Heart left ventricle (tissue), 16 donors: ENCODE data around the gene DPH2. TPM values are rescaled to one million over a fixed set of nuclear protein-coding genes. Genes with fewer than 3 reads are reported as not detected.

Experiments used
- ATAC-seq, 4 donors: fragments of 200-7000 bp; cut with Tn5 transposase; one replicate each; pipeline ENCODE4 v1.9.1; 2020 to 2022; ENCODE audit warnings: moderate library complexity in 4 of 4, mild to moderate bottlenecking in 3 of 4, moderate number of reproducible peaks in 1 of 4
- DNase-seq, 5 donors: peaks; one replicate each; pipeline ENCODE4 v3.0.0-alpha.2; 2020
- H3K27ac ChIP-seq, 12 donors: fragments of 200-600 bp; sonication (generic) in 4 of 12; one replicate each; pipeline versions ENCODE4 v1.5.0 to v1.8.0; 2016 to 2022; ENCODE audit warnings: mild to moderate bottlenecking in 2 of 12
- H3K27me3 ChIP-seq, 9 donors: fragments of 200-600 bp; sonication (generic) in 2 of 9; one replicate each; pipeline versions ENCODE4 v1.5.1 to v1.8.0; 2016 to 2022; ENCODE audit warnings: mild to moderate bottlenecking in 3 of 9
- H3K36me3 ChIP-seq, 9 donors: fragments of 200-600 bp; sonication (generic) in 2 of 9; one replicate each; pipeline versions ENCODE4 v1.5.0 to v1.8.0; 2018 to 2022; ENCODE audit warnings: mild to moderate bottlenecking in 2 of 9
- H3K4me1 ChIP-seq, 12 donors: fragments of 200-600 bp; sonication (generic) in 4 of 12; one replicate each; pipeline versions ENCODE4 v1.5.0 to v1.8.0; 2016 to 2022; ENCODE audit warnings: mild to moderate bottlenecking in 3 of 12
- H3K4me3 ChIP-seq, 12 donors: fragments of 200-600 bp; sonication (generic) in 4 of 12; one replicate each; pipeline versions ENCODE4 v1.5.0 to v1.8.0; 2017 to 2022; ENCODE audit warnings: mild to moderate bottlenecking in 9 of 12, moderate library complexity in 4 of 12
- H3K9me3 ChIP-seq, 12 donors: fragments of 200-600 bp; sonication (generic) in 4 of 12; one replicate each; pipeline versions ENCODE4 v1.5.0 to v1.8.0; 2016 to 2022; ENCODE audit warnings: mild to moderate bottlenecking in 1 of 12
- POLR2A ChIP-seq, 2 donors: fragments of 450-650 bp; IDR thresholded peaks; one replicate each; pipeline ENCODE4 v1.6.1; 2017; ENCODE audit warnings: antibody characterized with exemption in 2 of 2, mild to moderate bottlenecking in 2 of 2, moderate library complexity in 2 of 2
- WGBS, 4 donors: extraction: QIAGEN DNeasy Blood & Tissue Kit in 2 of 4; methylation state at CpG; one replicate each; pipeline versions ENCODE4 v1.1.5 to v1.1.7; 2013 to 2018; 5-methylcytosine and 5-hydroxymethylcytosine counted together
- intact Hi-C, 10 donors: fragments of 100-400 bp; cut with DNase I; formaldehyde crosslinking; loops; one replicate each; pipeline versions ENCODE4 v1.11.1 to v1.14.2; 2022
- polyA plus RNA-seq, 2 donors: library from polyadenylated mRNA; stranded (reverse); fragments of 200-250 nt; gene quantifications; one replicate each; pipeline ENCODE4 v1.2.3, GENCODE V29; 2013
- total RNA-seq, 9 donors: library from RNA; depleted of rRNA in 2 of 9; stranded (reverse); fragments of >200 nt in 2 of 9; fragmentation: NEBNext Ultra II Directional in 3 of 9; extraction: Animal tissue kit (Norgen Biotek cat#: 25700) in 3 of 9; gene quantifications; one replicate each; pipeline versions ENCODE4 v1.1.0 to v1.2.4, GENCODE V29; 2016 to 2023
- TF ChIP-seq, protein P1 (sequence below), 12 donors: fragments of 200-600 bp; sonication (generic) in 4 of 12; IDR thresholded peaks; one replicate each; pipeline versions ENCODE4 v1.5.0 to v1.8.0; 2018 to 2022; ENCODE audit warnings: antibody characterized with exemption in 12 of 12, mild to moderate bottlenecking in 5 of 12
- donor health status: ischemic (EF 13 %, LVEDD 7.1; RV severe dilation, severe dysfunction).
- donor health status: healthy with polysubstance abuse.
- donor health status: DM: no; HTN: yes; CAD: no.
- donor health status: DM: no; HTN: no; CAD: no.
- donor health status: ischemic (EF 25% LVEDD 6.9; RV normal size, moderate dysfunction).
- donor health status: ischemic (EF 25% LVEDD 5.7; RV mildly dilated, moderate dysfunction).
- donor health status: healthy.
- donor health status: DM: yes; HTN: yes; CAD: no.
- donor health status: ischemic (EF 35%, LVEDD 5.7; RV mildly dilated, moderate dysfunction).
- donor health status: nonischemic (EF 11% LVEDD 7.7; RV severe dilation, severe dysfunction).
- donor health status: DM: yes; HTN: yes; CAD: no.
- donor health status: PGD.
- donor health status: ischemic (EF 29% LVEDD 5.4; RV normal size, mild dysfunction).
- donor health status: nonischemic (EF 23%, LVEDD 6.1; RV moderate dilation, normal function).

Gene DPH2
- total and polyA plus RNA-seq, 11 donors, result 8.0 to 65.6 (median 14.7) TPM

DNA sequence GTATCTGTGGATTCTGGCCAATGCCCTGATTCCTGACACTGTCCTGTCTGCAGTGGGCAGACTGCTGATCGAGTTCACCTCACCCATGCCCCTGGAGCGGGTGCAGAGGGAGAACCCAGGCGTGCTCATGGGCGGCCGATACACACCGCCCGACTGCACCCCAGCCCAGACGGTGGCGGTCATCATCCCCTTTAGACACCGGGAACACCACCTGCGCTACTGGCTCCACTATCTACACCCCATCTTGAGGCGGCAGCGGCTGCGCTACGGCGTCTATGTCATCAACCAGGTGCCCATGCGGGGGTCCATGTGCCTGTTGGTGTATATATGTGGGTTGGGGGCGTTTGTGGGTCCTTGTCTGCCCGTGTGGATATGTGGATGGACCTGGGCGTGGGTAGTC, 11.8 kb downstream of the DPH2 start:
- DNase-seq, result no peak
- Histone ChIP-seq H3K36me3 (peaks cover 0 to 30% (median 19%) of the 10 kb centered on the region in 9 donors), H3K4me1 (peaks cover 0 to 35% (median 27%) of the 10 kb centered on the region in 12 donors), H3K4me3 (no peak overlapping the region), H3K27ac (no peak overlapping the region), H3K27me3 (no peaks in the 10 kb centered on the region), H3K9me3 (no peaks in the 10 kb centered on the region)
- intact Hi-C loops, result no loop called here
- 94 to 97% (median 97%) methylated on average over 20 of the region's 20 CpGs for WGBS, 4 donors
- no peak for ATAC-seq
- TF ChIP-seq POLR2A (IDR thresholded peaks at IDR 0.05), result no peak
- TF ChIP-seq, protein P1, sequence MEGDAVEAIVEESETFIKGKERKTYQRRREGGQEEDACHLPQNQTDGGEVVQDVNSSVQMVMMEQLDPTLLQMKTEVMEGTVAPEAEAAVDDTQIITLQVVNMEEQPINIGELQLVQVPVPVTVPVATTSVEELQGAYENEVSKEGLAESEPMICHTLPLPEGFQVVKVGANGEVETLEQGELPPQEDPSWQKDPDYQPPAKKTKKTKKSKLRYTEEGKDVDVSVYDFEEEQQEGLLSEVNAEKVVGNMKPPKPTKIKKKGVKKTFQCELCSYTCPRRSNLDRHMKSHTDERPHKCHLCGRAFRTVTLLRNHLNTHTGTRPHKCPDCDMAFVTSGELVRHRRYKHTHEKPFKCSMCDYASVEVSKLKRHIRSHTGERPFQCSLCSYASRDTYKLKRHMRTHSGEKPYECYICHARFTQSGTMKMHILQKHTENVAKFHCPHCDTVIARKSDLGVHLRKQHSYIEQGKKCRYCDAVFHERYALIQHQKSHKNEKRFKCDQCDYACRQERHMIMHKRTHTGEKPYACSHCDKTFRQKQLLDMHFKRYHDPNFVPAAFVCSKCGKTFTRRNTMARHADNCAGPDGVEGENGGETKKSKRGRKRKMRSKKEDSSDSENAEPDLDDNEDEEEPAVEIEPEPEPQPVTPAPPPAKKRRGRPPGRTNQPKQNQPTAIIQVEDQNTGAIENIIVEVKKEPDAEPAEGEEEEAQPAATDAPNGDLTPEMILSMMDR (IDR thresholded peaks at IDR 0.05), result no peak

GRCh38 chr1:43982241-43982640, 12.4 kb downstream of the DPH2 start:
- Histone ChIP-seq H3K36me3 (peaks cover 0 to 24% (median 13%) of the 10 kb centered on the region in 9 donors), H3K4me1 (peaks cover 0 to 29% (median 21%) of the 10 kb centered on the region in 12 donors), H3K9me3 (no peaks in the 10 kb centered on the region), H3K27ac (no peak overlapping the region), H3K4me3 (no peak overlapping the region), H3K27me3 (no peaks in the 10 kb centered on the region)
- ATAC-seq (no peak), DNase-seq (no peak)
- 91 to 97% (median 93%) methylated on average over 6 to 8 of the region's 8 CpGs for WGBS, 4 donors
- TF ChIP-seq POLR2A (IDR thresholded peaks at IDR 0.05), result no peak
- TF ChIP-seq, protein P1 (IDR thresholded peaks at IDR 0.05), result no peak
- intact Hi-C loops, result no loop called here

DNA sequence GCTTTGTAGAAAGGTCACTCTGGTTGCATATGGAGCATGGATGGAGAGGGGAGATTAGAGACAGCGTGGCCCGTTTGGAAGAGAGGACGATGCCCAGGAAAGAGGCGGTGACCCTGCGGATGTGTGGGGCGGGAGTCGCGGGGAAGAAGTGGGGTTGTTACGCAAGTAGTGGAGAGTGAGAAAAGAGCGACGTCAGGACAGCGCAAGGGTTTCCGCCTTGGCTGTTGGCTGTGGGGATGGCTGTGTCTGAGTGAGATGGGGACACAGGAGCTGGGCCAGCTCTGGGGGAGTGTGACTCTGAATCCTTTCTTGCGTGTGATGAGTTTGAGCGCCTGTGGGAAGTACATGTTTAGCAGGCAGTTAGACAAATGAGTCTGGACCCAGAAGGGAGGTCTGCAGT, 13.0 kb downstream of the DPH2 start:
- no peak for ATAC-seq
- no peak for TF ChIP-seq POLR2A (IDR thresholded peaks at IDR 0.05)
- TF ChIP-seq, protein P1 (IDR thresholded peaks at IDR 0.05), result no peak

DNA sequence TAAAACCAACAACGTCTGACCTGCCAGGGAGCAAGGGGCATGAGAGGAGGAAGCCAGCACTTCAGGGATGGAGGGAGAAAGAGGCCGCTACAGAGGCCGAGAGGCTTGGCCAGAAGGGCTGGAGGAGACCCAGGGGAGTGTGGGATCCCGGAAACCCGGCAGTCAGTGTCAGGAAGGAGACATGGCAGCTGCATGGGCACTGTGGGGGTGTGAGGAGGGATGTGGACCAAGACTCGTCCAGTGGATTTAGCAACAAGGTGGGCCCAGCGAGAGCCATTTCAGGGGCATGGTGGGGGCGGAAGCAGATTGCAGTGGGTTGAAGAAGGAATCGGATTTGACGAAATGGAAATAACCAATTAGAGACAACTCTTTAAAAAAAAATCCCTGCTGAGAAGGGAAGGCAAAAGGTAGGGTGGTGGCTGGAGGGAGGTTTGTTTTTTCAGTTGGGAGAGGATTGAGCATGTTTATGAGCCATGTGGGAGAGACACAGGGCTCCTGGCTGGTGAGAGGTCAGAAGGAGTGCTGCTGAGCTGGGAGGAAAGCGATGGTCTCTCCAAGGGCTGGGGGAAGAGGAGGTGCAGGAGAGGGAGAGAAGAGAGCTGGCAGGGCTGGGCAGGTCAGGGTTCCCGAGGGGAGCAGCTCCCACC, 13.6 kb downstream of the DPH2 start:
- H3K36me3 ChIP-seq, result peaks cover 0 to 17% (median 4%) of the 10 kb centered on the region in 9 donors
- intact Hi-C loops, result no loop called here
- ATAC-seq (no peak), DNase-seq (no peak)
- TF ChIP-seq POLR2A (IDR thresholded peaks at IDR 0.05), result no peak
- TF ChIP-seq, protein P1 (IDR thresholded peaks at IDR 0.05), result no peak
- peaks cover 0 to 19% (median 15%) of the 10 kb centered on the region in 12 donors for H3K4me1 ChIP-seq
- no peaks in the 10 kb centered on the region for H3K27me3 ChIP-seq
- WGBS, 4 donors, result 77 to 85% (median 80%) methylated on average over 12 of the region's 12 CpGs
- no peaks in the 10 kb centered on the region for H3K9me3 ChIP-seq
- H3K27ac ChIP-seq, result no peak overlapping the region
- no peak overlapping the region for H3K4me3 ChIP-seq

More for the DNA sequence above, 13.0 kb downstream of the DPH2 start:
- Histone ChIP-seq H3K36me3 (peaks cover 0 to 20% (median 9%) of the 10 kb centered on the region in 9 donors), H3K4me1 (peaks cover 0 to 24% (median 17%) of the 10 kb centered on the region in 12 donors), H3K27ac (no peak overlapping the region), H3K27me3 (no peaks in the 10 kb centered on the region), H3K9me3 (no peaks in the 10 kb centered on the region), H3K4me3 (no peak overlapping the region)
- WGBS, 4 donors, result 84 to 87% (median 86%) methylated on average over 15 of the region's 15 CpGs
- no peak for DNase-seq
- intact Hi-C loops, result no loop called here
